Kidney epithelial cell (primary cell): Measurements from ENCODE around the gene BET1L. TPM values are rescaled to one million over a fixed set of nuclear protein-coding genes. Genes with fewer than 3 reads are reported as not detected.
"Not testable (repeated sequence)": the region's sequence is repeated elsewhere in the genome, so short reads cannot be mapped to it uniquely, and the experiment has no call there.

Experiments
- DNase-seq: peaks from one replicate; pipeline ENCODE4 v3.0.0-alpha.2; 2010; ENCODE audit warnings: low read depth
- H3K27me3 ChIP-seq: 2 replicates; pipeline ENCODE4 v1.6.0; 2011; ENCODE audit warnings: low read length; ENCODE audit not compliant: control insufficient read depth, insufficient read depth
- H3K36me3 ChIP-seq: 2 replicates; pipeline ENCODE4 v1.5.1; 2011; ENCODE audit warnings: low read length; ENCODE audit not compliant: control insufficient read depth, insufficient read depth
- H3K4me3 ChIP-seq: 2 replicates; pipeline ENCODE4 v1.5.1; 2011; ENCODE audit warnings: low read depth, mild to moderate bottlenecking, control low read depth, low read length
- CTCF ChIP-seq: IDR thresholded peaks from 2 replicates; pipeline ENCODE4 v1.5.1; 2011; ENCODE audit warnings: mild to moderate bottlenecking, moderate library complexity, low read length, control low read depth, inconsistent platforms; ENCODE audit not compliant: insufficient read depth, poor library complexity, severe bottlenecking
- total RNA-seq: library from RNA; depleted of rRNA; stranded (reverse); fragments of >200 nt; gene quantifications from 2 replicates; pipeline ENCODE4 v1.2.3, GENCODE V29; 2015

BET1L gene
- total RNA-seq, 1 donor from 2014 or later = 31.1 TPM

- no peak for DNase-seq
- Histone ChIP-seq H3K4me3 (no peak overlapping the region), H3K27me3 (no peaks in the 10 kb centered on the region), H3K36me3 (no peaks in the 10 kb centered on the region)
- TF ChIP-seq CTCF = no peak
These were observed 8.9 kb downstream of the BET1L start for GRCh38 chr11:198236-198806.

GRCh38 chr11:197741-198235, 9.4 kb downstream of the BET1L start:
- no peak for DNase-seq
- TF ChIP-seq CTCF = no peak
- Histone ChIP-seq H3K4me3 (no peak overlapping the region), H3K27me3 (no peaks in the 10 kb centered on the region), H3K36me3 (no peaks in the 10 kb centered on the region)

GRCh38 chr11:196786-197731, 10.1 kb downstream of the BET1L start:
- no peaks in the 10 kb centered on the region for H3K27me3 ChIP-seq
- no peak overlapping the region for H3K4me3 ChIP-seq
- no peak for TF ChIP-seq CTCF
- no peak for DNase-seq
- no peaks in the 10 kb centered on the region for H3K36me3 ChIP-seq

GRCh38 chr11:193481-193880, 13.7 kb downstream of the BET1L start:
- not testable (repeated sequence) for H3K27me3 ChIP-seq, DNase-seq, H3K4me3 ChIP-seq, H3K36me3 ChIP-seq

DNA sequence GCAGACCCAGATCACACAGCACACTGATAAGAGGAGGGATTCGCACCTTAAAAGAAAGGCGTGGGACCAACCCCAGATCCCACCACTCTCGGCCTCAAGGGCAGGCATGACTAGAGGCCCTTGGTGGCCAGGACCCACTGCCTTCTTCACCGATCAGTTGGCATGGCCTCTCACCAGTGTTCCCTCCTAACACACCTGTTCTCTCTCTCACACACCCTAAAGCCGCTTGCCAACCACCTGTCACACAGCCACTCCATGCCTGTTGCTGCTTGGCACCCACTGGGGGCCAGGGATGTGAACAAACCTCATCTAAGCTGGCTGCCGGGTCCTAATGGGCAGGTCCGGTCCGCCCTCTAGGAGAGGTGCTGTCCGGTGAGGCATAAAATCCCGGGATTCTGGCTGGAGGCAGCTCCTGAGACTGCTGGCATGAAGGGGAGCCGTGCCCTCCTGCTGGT, 14.5 kb downstream of the BET1L start, which contains the start of gene SCGB1C1:
TSS of gene SCGB1C1 (plus strand) at position 405 of the 455 bp plus-strand sequence. CDS start at position 427, 22 bp downstream.
- not testable (repeated sequence) for H3K27me3 ChIP-seq, H3K4me3 ChIP-seq, DNase-seq, H3K36me3 ChIP-seq

DNA sequence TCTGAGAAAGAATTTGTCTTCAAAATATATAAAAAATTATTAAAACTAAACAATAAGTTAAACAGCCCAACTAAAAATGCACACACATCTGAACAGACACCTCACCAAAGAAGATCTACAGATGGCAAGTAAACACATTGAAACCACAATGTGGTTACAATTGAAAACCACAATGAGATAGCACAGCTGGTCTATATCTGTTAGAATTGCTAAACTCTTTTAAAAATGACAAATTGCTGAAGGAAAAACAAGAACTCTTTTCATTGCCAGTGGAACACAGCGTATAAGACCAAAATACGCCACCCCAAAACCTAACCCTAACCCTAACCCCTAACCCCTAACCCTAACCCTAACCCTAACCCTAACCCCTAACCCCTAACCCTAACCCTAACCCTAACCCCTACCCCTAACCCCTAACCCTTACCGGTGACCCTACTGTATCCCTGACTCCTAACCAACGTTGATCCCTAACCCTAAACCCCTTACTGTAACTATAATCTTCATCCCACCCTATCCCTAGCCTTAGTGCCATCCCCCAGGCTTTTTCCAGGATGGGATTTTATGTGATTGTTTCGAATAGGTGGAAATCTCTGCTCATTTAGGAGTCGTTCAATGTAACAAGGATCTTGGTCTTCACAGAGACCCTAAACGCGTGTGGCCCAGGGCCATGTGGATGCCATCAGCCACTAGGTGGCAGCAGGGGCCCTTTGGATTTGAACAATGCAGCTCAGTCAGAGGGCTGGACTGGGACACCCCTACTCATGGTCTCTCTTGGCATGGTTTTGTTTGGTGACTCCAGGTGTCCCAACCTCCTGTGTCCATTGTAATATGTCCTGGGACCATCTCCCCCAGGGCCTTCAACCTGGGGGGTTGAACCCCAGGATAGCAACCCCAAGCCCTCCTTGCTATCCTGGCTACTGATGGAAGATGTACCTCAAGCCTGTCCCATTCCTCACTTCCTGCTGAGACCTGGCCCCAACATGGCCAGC, 15.4 kb downstream of the BET1L start:
- not testable (repeated sequence) for H3K4me3 ChIP-seq, DNase-seq

GRCh38 chr11:190546-190945, 16.7 kb downstream of the BET1L start:
- not testable (repeated sequence) for DNase-seq, H3K27me3 ChIP-seq, H3K36me3 ChIP-seq, H3K4me3 ChIP-seq

More for the DNA sequence above, 15.4 kb downstream of the BET1L start:
- H3K27me3 ChIP-seq, H3K36me3 ChIP-seq: not testable (repeated sequence)
- peak; percentile 11 for TF ChIP-seq CTCF

DNA sequence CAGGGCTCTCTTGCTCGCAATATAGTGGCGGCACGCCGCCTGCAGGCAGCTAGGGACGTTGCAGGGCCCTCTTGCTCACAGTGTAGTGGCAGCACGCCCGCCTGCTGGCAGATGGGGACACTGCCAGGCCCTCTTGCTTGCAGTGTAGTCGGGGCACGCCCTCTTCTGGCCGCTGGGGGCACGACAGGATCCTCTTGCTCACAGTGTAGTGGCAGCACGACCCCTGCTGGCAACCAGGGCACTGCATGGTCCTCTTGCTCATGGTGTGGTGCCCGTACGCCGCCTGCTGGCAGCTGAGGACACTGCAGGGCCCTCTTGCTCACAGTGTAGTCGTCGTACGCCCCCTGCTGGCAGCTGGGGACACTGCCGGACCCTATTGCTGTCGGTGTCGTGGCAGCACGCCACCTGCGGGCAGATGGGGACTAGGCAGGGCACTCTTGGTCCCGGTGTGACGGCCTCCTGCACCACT, 17.3 kb downstream of the BET1L start:
- not testable (repeated sequence) for H3K4me3 ChIP-seq, H3K36me3 ChIP-seq, H3K27me3 ChIP-seq, DNase-seq
